Upper lobe of left lung (tissue), 6 donors: Measurements from ENCODE around the gene NPRL2. TPM values are rescaled to one million over a fixed set of nuclear protein-coding genes. Genes with fewer than 3 reads are reported as not detected.
A peak's percentile ranks its signal among the peaks of the same experiment; 100 is the strongest.

Experiments
- ATAC-seq, 2 donors: fragments of 200-7000 bp; cut with Tn5 transposase; one replicate each; pipeline ENCODE4 v1.9.1; 2022; ENCODE audit warnings: mild to moderate bottlenecking in 2 of 2, moderate library complexity in 2 of 2; ENCODE audit not compliant: low FRiP score in 2 of 2
- DNase-seq, 2 donors: peaks; one replicate each; pipeline ENCODE4 v3.0.0-alpha.2; 2019 to 2020
- H3K27ac ChIP-seq, 4 donors: fragments of 200-600 bp; sonication (generic); one replicate each; pipeline ENCODE4 v1.5.1; 2016 to 2019
- H3K27me3 ChIP-seq, 4 donors: fragments of 200-600 bp; sonication (generic); one replicate each; pipeline ENCODE4 v1.5.1; 2017 to 2019
- H3K36me3 ChIP-seq, 4 donors: fragments of 200-600 bp; sonication (generic); one replicate each; pipeline ENCODE4 v1.5.1; 2016 to 2019
- H3K4me1 ChIP-seq, 4 donors: fragments of 200-600 bp; sonication (generic); one replicate each; pipeline ENCODE4 v1.5.1; 2018 to 2019
- H3K4me3 ChIP-seq, 4 donors: fragments of 200-600 bp; sonication (generic); one replicate each; pipeline ENCODE4 v1.5.1; 2017 to 2019; ENCODE audit warnings: mild to moderate bottlenecking in 2 of 4, moderate library complexity in 1 of 4
- H3K9me3 ChIP-seq, 4 donors: fragments of 200-600 bp; sonication (generic); one replicate each; pipeline ENCODE4 v1.5.1; 2018 to 2019
- EP300 ChIP-seq, 4 donors: sonication (generic); formaldehyde crosslinking; IDR thresholded peaks; one replicate each; pipeline ENCODE4 v1.5.1; 2017; ENCODE audit warnings: antibody characterized with exemption in 4 of 4, control low read depth in 2 of 4
- POLR2A ChIP-seq, 4 donors: fragments of 450-650 bp; IDR thresholded peaks; one replicate each; pipeline ENCODE4 v1.5.1; 2016 to 2017; ENCODE audit warnings: antibody characterized with exemption in 4 of 4, mild to moderate bottlenecking in 2 of 4
- POLR2AphosphoS5 ChIP-seq, 2 donors: sonication (generic); formaldehyde crosslinking; IDR thresholded peaks; one replicate each; pipeline ENCODE4 v1.5.1; 2017; ENCODE audit warnings: antibody characterized with exemption in 2 of 2
- WGBS, 2 donors: methylation state at CpG; one replicate each; pipeline ENCODE4 v1.1.5; 2017 to 2018; 5-methylcytosine and 5-hydroxymethylcytosine counted together
- total RNA-seq, 6 donors: library from RNA; depleted of rRNA in 4 of 6; stranded (reverse); fragments of >200 nt in 4 of 6; gene quantifications; one replicate each; pipeline versions ENCODE4 v1.1.0 to v1.2.1, GENCODE V29; 2016 to 2021
- TF ChIP-seq, protein P1 (sequence below), 6 experiments: fragments of 450-650 bp in 4 of 6; fragments of 200-600 bp in 2 of 6; sonication (generic) in 2 of 6; IDR thresholded peaks; one replicate each; pipeline ENCODE4 v1.5.1; 2016 to 2019; ENCODE audit warnings: antibody characterized with exemption in 6 of 6
- donor health status: DM: no; HTN: no; CAD: no; lungs with moderate emphysema.
- donor health status: DM: no; HTN: yes; CAD: no; lungs with severe emphysema.

The NPRL2 gene
- total RNA-seq, 6 donors from 2014 or later: 15.0 to 41.9 (median 17.3) TPM

DNA sequence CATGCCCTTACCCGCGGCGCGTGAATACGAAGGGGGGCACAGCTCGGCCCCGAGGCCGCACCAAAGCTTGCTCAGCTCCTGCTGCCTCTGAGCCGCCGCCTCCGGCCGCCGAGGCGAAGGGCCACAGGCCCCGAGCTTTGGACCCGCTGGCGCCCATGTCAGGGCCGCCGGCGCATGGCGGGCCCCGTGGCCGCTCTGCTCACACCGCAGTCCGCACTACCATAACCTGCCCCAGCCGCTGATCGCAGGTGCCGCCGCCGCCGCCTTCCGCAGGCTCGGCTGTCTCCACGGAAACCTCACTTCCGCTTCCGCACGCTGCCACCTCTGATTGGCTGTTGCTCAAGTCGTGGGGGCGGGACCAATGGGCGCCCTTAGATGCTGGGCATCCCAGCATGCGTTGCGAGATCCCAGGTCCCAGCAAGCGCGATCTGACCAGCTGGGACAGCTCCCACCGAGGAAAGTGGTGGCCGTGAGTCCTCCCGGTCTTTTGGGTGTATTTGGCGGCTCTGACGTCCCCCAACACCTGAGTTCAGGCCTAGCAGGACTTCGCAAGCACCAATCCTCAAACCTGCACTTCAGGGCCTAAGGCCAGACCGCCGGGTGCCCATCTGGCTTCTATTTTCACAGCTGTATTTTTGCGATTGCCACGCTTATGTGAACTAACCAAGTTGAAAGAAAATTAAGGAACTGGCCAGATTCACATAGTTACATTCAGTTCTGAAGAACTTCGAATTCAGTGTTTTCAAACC, 22.5 kb downstream of the NPRL2 start, which contains the start of gene TUSC2:
Gene TUSC2 (minus strand): TSS at position 281 of the 749 bp plus-strand sequence. CDS start 124 bp downstream, at position 157.
- Histone ChIP-seq H3K9me3 (no peaks in the 10 kb centered on the region), H3K4me3 (peak within 1 kb of the TSS; percentile 56 to 86 (median 70)), H3K27ac (peak within 1 kb of the TSS; percentile 77 to 87 (median 86)), H3K4me1 (peaks cover 37 to 65% (median 46%) of the 10 kb centered on the region in 4 donors), H3K27me3 (no peaks in the 10 kb centered on the region), H3K36me3 (peaks cover 24 to 51% (median 45%) of the 10 kb centered on the region in 4 donors)
- ATAC-seq: peak; percentile 92 to 96
- TF ChIP-seq, protein P1, sequence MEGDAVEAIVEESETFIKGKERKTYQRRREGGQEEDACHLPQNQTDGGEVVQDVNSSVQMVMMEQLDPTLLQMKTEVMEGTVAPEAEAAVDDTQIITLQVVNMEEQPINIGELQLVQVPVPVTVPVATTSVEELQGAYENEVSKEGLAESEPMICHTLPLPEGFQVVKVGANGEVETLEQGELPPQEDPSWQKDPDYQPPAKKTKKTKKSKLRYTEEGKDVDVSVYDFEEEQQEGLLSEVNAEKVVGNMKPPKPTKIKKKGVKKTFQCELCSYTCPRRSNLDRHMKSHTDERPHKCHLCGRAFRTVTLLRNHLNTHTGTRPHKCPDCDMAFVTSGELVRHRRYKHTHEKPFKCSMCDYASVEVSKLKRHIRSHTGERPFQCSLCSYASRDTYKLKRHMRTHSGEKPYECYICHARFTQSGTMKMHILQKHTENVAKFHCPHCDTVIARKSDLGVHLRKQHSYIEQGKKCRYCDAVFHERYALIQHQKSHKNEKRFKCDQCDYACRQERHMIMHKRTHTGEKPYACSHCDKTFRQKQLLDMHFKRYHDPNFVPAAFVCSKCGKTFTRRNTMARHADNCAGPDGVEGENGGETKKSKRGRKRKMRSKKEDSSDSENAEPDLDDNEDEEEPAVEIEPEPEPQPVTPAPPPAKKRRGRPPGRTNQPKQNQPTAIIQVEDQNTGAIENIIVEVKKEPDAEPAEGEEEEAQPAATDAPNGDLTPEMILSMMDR (IDR thresholded peaks at IDR 0.05): peak in 2 of 6 experiments; percentile 31 to 38
- TF ChIP-seq POLR2A (IDR thresholded peaks at IDR 0.05) (peak in 3 of 4 donors; percentile 22 to 86 (median 67)), EP300 (IDR thresholded peaks at IDR 0.05) (no peak), POLR2AphosphoS5 (IDR thresholded peaks at IDR 0.05) (peak; percentile 91 to 96)
- DNase-seq: peak; percentile 95 to 99
- 6 to 11% methylated on average over 11 to 20 of the region's 55 CpGs for WGBS, 2 donors

DNA sequence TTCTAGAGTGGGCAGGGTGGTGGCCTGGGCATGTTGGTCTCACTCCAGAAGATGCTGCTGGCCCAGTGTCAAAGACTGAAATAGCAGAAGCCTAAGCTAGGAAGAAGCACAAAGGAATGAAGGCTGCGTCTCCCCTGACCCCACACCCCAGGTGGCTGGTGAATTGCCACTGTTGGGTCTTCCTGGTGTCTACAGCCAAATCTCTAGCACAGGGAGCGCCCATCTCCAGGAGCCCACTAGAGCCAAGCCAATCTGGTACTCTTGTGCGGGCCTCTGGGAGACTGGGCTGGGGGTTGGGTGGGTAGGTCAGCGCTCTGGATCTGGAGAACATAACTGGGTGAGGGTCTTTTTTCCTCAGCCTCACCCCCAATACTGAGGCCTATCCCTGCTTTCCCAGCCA, 23.4 kb downstream of the NPRL2 start:
- H3K9me3 ChIP-seq: no peaks in the 10 kb centered on the region
- H3K4me3 ChIP-seq: peak overlapping the region; percentile 56 to 86 (median 70)
- H3K36me3 ChIP-seq: peaks cover 24 to 47% (median 42%) of the 10 kb centered on the region in 4 donors
- peak overlapping the region; percentile 77 to 87 (median 86) for H3K27ac ChIP-seq
- H3K4me1 ChIP-seq: peaks cover 38 to 66% (median 53%) of the 10 kb centered on the region in 4 donors
- TF ChIP-seq EP300 (IDR thresholded peaks at IDR 0.05) (no peak), POLR2AphosphoS5 (IDR thresholded peaks at IDR 0.05) (no peak), POLR2A (IDR thresholded peaks at IDR 0.05) (no peak)
- TF ChIP-seq, protein P1 (IDR thresholded peaks at IDR 0.05): no peak
- DNase-seq (no peak), ATAC-seq (no peak)
- WGBS, 2 donors: 53 to 75% methylated on average over 2 to 4 of the region's 4 CpGs
- no peaks in the 10 kb centered on the region for H3K27me3 ChIP-seq

DNA sequence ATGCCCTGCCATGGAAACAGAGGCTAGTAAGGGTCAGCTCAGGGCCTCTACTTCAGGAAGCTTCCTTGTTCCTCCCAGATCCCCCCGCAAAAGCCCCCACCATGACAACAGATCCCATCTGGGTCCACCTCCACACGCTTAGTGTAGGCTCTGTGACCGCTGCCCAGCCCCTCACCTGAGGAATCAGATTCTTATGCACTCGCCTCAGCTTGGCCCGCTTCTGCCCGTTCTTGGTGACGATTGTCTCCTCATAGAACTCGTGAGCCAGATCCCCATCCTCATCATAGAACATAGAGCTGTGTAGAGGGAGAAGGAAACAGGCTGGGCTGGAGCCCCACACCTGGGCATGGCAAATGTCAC, 24.4 kb downstream of the NPRL2 start:
- Histone ChIP-seq H3K36me3 (peaks cover 14 to 39% (median 34%) of the 10 kb centered on the region in 4 donors), H3K27ac (peak overlapping the region in 2 of 4 donors; percentile 1 to 95), H3K9me3 (no peaks in the 10 kb centered on the region), H3K4me3 (no peak overlapping the region), H3K4me1 (peaks cover 43 to 70% (median 57%) of the 10 kb centered on the region in 4 donors), H3K27me3 (no peaks in the 10 kb centered on the region)
- WGBS, 2 donors: 89 to 92% methylated on average over 8 of the region's 8 CpGs
- TF ChIP-seq, protein P1 (IDR thresholded peaks at IDR 0.05): no peak
- TF ChIP-seq EP300 (IDR thresholded peaks at IDR 0.05) (no peak), POLR2AphosphoS5 (IDR thresholded peaks at IDR 0.05) (no peak), POLR2A (IDR thresholded peaks at IDR 0.05) (no peak)
- ATAC-seq (no peak), DNase-seq (no peak)

DNA sequence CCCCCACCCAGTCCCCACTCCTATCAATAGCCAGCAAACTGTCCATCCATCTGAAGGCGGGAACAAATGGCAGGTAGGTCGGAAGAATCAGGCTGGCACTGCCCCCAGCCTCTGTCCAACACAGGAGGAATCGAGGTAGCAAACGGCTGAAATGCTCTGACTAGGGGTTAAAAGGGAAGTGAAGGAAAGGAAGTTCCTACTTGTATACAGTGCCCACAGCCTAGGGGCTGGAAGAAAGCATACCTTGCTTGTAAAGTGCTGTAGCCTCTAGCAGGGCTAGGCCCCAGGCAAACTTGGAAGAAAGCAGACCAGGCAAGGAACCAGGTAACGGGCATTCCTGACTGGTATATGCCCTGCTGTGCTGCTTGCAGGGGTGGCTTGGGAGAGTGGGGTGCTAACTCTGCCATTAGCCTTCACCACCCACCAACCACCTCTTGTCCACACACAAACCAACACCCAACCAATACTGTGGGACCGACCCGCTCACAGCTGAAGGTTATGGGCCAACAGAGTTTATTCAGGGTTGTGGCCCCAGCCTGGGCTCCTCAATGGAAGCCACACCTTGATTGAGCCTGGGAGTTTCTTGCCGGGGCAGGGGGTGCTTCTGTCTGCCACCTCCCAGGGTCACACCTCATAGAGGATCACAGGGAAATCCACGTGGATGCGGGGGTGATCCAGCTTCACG, 24.9 kb downstream of the NPRL2 start:
- WGBS, 2 donors: 76 to 78% methylated on average over 9 to 11 of the region's 11 CpGs
- peaks cover 9 to 39% (median 29%) of the 10 kb centered on the region in 4 donors for H3K36me3 ChIP-seq
- DNase-seq (no peak), ATAC-seq (no peak)
- H3K27ac ChIP-seq: peak overlapping the region; percentile 94 to 97 (median 95)
- H3K4me1 ChIP-seq: peaks cover 43 to 71% (median 58%) of the 10 kb centered on the region in 4 donors
- no peak overlapping the region for H3K4me3 ChIP-seq
- TF ChIP-seq EP300 (IDR thresholded peaks at IDR 0.05): no peak
- no peak for TF ChIP-seq POLR2A (IDR thresholded peaks at IDR 0.05)
- no peak for TF ChIP-seq POLR2AphosphoS5 (IDR thresholded peaks at IDR 0.05)
- no peaks in the 10 kb centered on the region for H3K9me3 ChIP-seq
- no peaks in the 10 kb centered on the region for H3K27me3 ChIP-seq

DNA sequence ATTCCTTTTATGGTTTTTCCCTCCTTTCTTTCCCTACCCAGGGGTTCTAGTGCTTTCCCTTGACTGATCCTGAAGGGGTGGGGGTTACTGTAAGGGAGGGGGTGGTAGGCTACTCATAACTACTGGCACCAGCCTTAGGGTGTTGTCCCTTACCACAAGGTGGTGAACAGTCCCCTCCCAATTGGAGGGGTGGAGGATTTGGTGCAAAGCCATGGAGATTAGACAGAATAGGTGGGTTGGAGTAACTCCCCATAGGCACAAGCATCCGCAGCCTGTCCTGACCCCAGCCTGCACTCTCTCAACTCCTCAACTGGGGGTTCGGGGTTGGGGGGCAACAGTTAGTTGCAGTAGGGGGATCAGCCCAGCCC, 25.5 kb downstream of the NPRL2 start:
- no peaks in the 10 kb centered on the region for H3K27me3 ChIP-seq
- 92 to 100% methylated on average over 1 to 2 of the region's 2 CpGs for whole genome bisulfite sequencing, 2 donors
- no peak for TF ChIP-seq EP300 (IDR thresholded peaks at IDR 0.05)
- no peak overlapping the region for H3K4me3 ChIP-seq
- H3K9me3 ChIP-seq: no peaks in the 10 kb centered on the region
- peaks cover 4 to 39% (median 24%) of the 10 kb centered on the region in 4 donors for H3K36me3 ChIP-seq
- H3K27ac ChIP-seq: peak overlapping the region; percentile 94 to 97 (median 95)
- ATAC-seq: no peak
- peaks cover 46 to 76% (median 63%) of the 10 kb centered on the region in 4 donors for H3K4me1 ChIP-seq
- no peak for DNase-seq
